Gastrocnemius medialis (tissue), 4 donors: ENCODE measurements around the gene TUBB4B. TPM values are rescaled to one million over a fixed set of nuclear protein-coding genes. Genes with fewer than 3 reads are reported as not detected.
A peak's percentile ranks its signal among the peaks of the same experiment; 100 is the strongest.

Experiments used
- ATAC-seq, 2 donors: fragments of 150-250 bp; one replicate each; pipeline ENCODE4 v1.9.1; 2016
- DNase-seq, 2 donors: peaks; one replicate each; pipeline ENCODE4 v3.0.0-alpha.2; 2019
- H3K27ac ChIP-seq, 4 donors: fragments of 200-600 bp; sonication (generic); 1 replicate in 1 of 4; 2 replicates in 3 of 4; pipeline ENCODE4 v1.5.1; 2016 to 2018; ENCODE audit warnings: mild to moderate bottlenecking in 2 of 4, moderate library complexity in 1 of 4
- H3K27me3 ChIP-seq, 3 donors: fragments of 200-600 bp; sonication (generic) in 2 of 3; 1 replicate in 1 of 3; 2 replicates in 2 of 3; pipeline versions ENCODE4 v1.5.1 to v1.6.0; 2016 to 2019; ENCODE audit warnings: mild to moderate bottlenecking in 1 of 3, moderate library complexity in 1 of 3
- H3K36me3 ChIP-seq, 2 donors: fragments of 200-600 bp; sonication (generic) in 1 of 2; one replicate each; pipeline ENCODE4 v1.5.1; 2017 to 2018
- H3K4me1 ChIP-seq, 2 donors: fragments of 200-600 bp; sonication (generic) in 1 of 2; one replicate each; pipeline ENCODE4 v1.5.1; 2016 to 2017; ENCODE audit warnings: mild to moderate bottlenecking in 2 of 2
- H3K4me3 ChIP-seq, 4 donors: fragments of 200-600 bp; sonication (generic) in 3 of 4; 1 replicate in 1 of 4; 2 replicates in 3 of 4; pipeline ENCODE4 v1.5.1; 2016 to 2019; ENCODE audit warnings: mild to moderate bottlenecking in 2 of 4
- H3K9me3 ChIP-seq, 3 donors: fragments of 200-600 bp; sonication (generic) in 2 of 3; 1 replicate in 1 of 3; 2 replicates in 2 of 3; pipeline ENCODE4 v1.5.1; 2016 to 2019
- CTCF ChIP-seq, 5 experiments: fragments of 450-650 bp in 3 of 5; fragments of 200-600 bp in 2 of 5; sonication (generic) in 2 of 5; IDR thresholded peaks in 4 of 5; conservative IDR thresholded peaks in 1 of 5; 1 replicate in 4 of 5; 2 replicates in 1 of 5; pipeline ENCODE4 v1.5.1; 2016 to 2019; ENCODE audit warnings: antibody characterized with exemption in 5 of 5, mild to moderate bottlenecking in 3 of 5, moderate library complexity in 3 of 5
- POLR2A ChIP-seq, 2 donors: fragments of 450-650 bp; IDR thresholded peaks; one replicate each; pipeline ENCODE4 v1.6.1; 2017; ENCODE audit warnings: antibody characterized with exemption in 2 of 2, mild to moderate bottlenecking in 2 of 2, moderate library complexity in 2 of 2
- in situ Hi-C, 4 donors: fragments of 200-750 bp; cut with MboI; loops; one replicate each; pipeline versions ENCODE4 v1.15.0 to v1.8.0; 2017; ENCODE audit warnings: low sequenced_read_pairs in 4 of 4
- intact Hi-C: fragments of 100-400 bp; cut with DNase I; formaldehyde crosslinking; loops from one replicate; pipeline ENCODE4 v1.15.1; 2023; ENCODE audit warnings: low total_unique reads
- total RNA-seq, 4 donors: library from RNA; depleted of rRNA; stranded (reverse); fragments of >200 nt; gene quantifications; one replicate each; pipeline versions ENCODE4 v1.1.0 to v1.2.3, GENCODE V29; 2016

The TUBB4B gene
- total RNA-seq, 4 donors from 2014 or later, result 222 to 495 (median 363) TPM

- Histone ChIP-seq H3K27me3 (no peaks in the 10 kb centered on the region), H3K36me3 (no peaks in the 10 kb centered on the region), H3K27ac (no peak overlapping the region), H3K9me3 (no peaks in the 10 kb centered on the region), H3K4me3 (no peak overlapping the region), H3K4me1 (peaks cover 9 to 12% of the 10 kb centered on the region in 2 donors)
- TF ChIP-seq CTCF (IDR thresholded peaks at IDR 0.05 in 4 of 5, conservative IDR thresholded peaks at IDR 0.05 in 1 of 5), result no peak
- DNase-seq (no peak), ATAC-seq (no peak)
- intact Hi-C loops, result no loop called here
- in situ Hi-C loops, result loop anchor here in 1 of 4 donors (10.0 kb wide), 1 partner anchor 91 kb away; no protein-coding TSS in a partner anchor
These were observed 25.7 kb upstream of the TUBB4B start for GRCh38 chr9:137215196-137215986.

- Histone ChIP-seq H3K36me3 (no peaks in the 10 kb centered on the region), H3K27ac (no peak overlapping the region), H3K4me3 (no peak overlapping the region), H3K9me3 (no peaks in the 10 kb centered on the region), H3K4me1 (peaks cover 9 to 14% of the 10 kb centered on the region in 2 donors), H3K27me3 (no peaks in the 10 kb centered on the region)
- no peak for TF ChIP-seq POLR2A (IDR thresholded peaks at IDR 0.05)
- no peak for TF ChIP-seq CTCF (IDR thresholded peaks at IDR 0.05 in 4 of 5, conservative IDR thresholded peaks at IDR 0.05 in 1 of 5)
- DNase-seq (no peak), ATAC-seq (no peak)
- in situ Hi-C loops (loop anchor here in 1 of 4 donors (10.0 kb wide), 1 partner anchor 92 kb away; no protein-coding TSS in a partner anchor), intact Hi-C loops (no loop called here)
These were observed 24.7 kb upstream of the TUBB4B start for GRCh38 chr9:137216188-137216965.

DNA sequence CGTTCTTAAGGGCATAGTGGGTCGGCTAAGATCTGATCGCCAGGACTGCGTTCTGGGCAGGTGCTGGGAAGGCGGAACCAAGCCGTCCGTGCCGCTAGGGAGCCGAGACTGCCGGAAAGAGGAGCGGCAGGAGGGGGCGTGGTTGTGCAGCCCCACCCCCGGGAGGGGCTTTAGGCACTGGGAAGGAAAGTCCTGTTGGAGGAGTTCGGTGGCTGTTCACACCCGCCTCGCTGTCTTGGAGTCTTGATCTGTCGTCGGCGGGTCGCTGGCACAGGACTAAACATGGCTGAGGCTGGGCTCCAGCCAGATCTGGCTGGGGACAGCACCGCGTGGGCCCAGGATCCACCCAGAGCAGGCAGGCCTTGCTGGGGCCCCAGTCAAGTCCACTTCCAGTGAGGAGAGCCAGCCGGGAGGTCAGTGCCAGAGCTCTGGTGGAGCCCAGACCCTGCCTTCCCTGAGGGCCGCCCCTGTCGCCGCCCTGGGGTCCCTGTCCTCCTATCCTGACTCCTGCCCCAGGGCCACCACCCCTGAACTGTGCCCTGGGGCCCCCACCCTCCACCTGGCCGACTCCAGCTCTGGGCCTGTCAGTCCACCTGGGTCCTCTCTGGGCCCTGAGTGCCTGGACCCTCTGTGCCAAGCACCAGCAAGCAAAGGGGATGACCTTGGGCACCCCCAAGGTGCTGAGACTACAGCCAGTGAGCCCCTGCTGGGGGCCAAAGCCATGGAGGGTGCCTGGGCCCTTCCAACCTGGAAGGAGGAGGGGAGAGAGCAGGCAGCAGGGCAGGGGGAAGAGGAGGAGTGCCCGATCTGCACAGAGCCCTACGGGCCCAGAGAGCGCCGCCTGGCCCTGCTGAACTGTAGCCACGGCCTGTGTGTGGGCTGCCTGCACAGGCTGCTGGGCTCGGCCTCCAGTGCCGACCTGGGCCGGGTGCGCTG lies 23.5 kb upstream of the TUBB4B start:
- Histone ChIP-seq H3K9me3 (no peaks in the 10 kb centered on the region), H3K36me3 (no peaks in the 10 kb centered on the region), H3K27me3 (no peaks in the 10 kb centered on the region), H3K27ac (peak overlapping the region; percentile 14 to 56 (median 34)), H3K4me3 (peak overlapping the region; percentile 39 to 47 (median 41)), H3K4me1 (peaks cover 9 to 21% of the 10 kb centered on the region in 2 donors)
- TF ChIP-seq CTCF (IDR thresholded peaks at IDR 0.05 in 4 of 5, conservative IDR thresholded peaks at IDR 0.05 in 1 of 5), result no peak
- no peak for TF ChIP-seq POLR2A (IDR thresholded peaks at IDR 0.05)
- peak in 1 of 2 donors; percentile 47 for DNase-seq
- intact Hi-C loops (no loop called here), in situ Hi-C loops (loop anchor here in 1 of 4 donors (10.0 kb wide), 1 partner anchor 93 kb away; no protein-coding TSS in a partner anchor)
- ATAC-seq, result peak; percentile 35 to 56

DNA sequence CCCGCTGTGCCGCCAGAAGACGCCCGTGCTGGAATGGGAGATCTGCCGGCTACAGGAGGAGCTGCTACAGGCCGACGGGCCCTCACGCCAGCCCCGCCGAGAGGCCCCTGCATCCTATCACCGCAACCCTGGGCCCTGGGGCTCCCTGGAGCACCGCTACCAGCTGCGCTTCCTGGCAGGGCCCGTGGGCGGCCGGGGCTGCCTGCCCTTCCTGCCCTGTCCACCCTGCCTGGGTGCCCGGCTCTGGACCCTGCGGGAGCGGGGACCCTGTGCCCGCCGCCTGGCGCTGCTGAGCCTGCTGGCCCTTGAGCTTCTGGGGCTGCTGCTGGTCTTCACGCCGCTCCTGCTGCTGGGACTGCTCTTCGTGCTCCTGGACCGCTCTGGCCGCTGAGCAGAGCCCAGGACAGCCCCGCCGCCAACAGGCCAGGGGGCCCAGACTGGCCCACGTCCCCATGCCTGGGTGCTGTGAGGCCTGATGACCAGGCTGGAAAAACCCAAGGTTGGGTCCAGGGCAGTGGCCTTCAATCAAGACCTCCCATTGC lies 22.8 kb upstream of the TUBB4B start:
- Histone ChIP-seq H3K27me3 (no peaks in the 10 kb centered on the region), H3K9me3 (no peaks in the 10 kb centered on the region), H3K4me3 (no peak overlapping the region), H3K27ac (peak overlapping the region in 1 of 4 donors; percentile 56), H3K4me1 (peaks cover 9 to 26% of the 10 kb centered on the region in 2 donors), H3K36me3 (no peaks in the 10 kb centered on the region)
- ATAC-seq (no peak), DNase-seq (no peak)
- in situ Hi-C loops (loop anchor here in 1 of 4 donors (10.0 kb wide), 1 partner anchor 93 kb away; no protein-coding TSS in a partner anchor), intact Hi-C loops (no loop called here)
- TF ChIP-seq CTCF (IDR thresholded peaks at IDR 0.05 in 4 of 5, conservative IDR thresholded peaks at IDR 0.05 in 1 of 5) (no peak), POLR2A (IDR thresholded peaks at IDR 0.05) (no peak)
